SW 1271 (cell line): ENCODE measurements around the gene ABLIM2.
"Not testable (repeated sequence)": the region's sequence is repeated elsewhere in the genome, so short reads cannot be mapped to it uniquely, and the experiment has no call there.

Experiments used
- DNase-seq, 2 experiments: peaks; one replicate each; lab custom pipeline; 2025; lab: John Stamatoyannopoulos, UW

The ABLIM2 gene

DNA sequence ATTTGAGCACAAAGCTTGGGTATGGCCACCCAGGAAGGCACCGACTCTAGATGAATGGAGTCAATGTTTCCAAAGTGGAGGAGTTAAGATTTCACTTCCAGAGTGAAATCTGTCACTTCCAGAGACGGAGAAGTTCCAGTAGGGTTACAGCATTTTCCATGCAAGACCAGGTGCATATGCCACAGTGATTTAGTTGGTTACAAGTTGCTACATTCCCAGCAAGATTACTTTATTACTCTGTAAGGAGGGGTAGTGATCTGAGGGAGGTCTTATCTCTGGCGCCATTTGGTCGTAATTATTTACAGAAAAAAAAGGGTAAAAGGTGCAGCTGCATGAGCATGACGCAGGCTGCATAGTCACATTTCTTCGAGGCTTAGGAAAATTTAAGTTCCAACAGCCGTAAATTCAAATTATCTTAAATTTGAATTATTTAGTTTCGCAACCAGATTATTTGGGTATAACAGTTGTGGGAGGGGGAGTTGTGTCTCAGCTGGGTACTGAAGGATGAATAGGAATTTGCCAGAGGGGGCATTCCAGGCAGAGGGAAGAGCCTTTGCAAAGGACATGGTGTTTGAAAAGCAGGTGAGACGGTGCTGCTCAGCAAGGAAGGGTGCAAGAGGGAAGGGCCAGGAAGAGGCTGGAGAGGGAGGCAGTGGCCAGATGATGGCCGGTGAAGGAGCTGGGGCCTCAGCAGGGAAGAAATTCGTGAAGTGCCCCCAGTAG, 201.5 kb downstream of the ABLIM2 start:
- DNase-seq: no peak

DNA sequence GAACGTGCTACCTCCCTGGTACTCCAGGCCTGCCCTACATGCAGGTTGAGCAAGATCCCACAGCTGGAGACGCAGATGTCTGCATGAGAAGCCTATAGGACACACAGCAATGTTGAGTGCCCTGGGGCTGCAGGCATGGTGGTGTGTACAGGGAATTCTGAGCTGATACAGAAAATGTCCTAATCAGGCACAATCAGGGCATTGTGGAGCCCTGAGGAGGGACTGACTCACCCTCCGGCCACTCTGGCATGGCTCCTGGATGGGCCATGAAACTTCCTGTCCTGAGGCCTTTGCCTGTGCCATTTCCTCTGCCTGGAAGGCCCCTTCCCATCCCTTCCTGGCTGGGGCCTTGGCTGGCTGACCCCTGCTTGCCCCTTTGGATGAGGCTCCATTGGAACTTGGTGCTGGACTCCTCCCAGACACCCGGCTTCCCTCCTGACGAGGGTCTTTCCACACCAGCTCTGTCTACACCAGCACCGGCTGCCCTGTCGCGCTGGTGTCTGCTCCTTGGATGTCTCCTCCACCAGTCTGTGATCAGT, 202.3 kb downstream of the ABLIM2 start:
- peak; percentile 22 to 66 for DNase-seq

DNA sequence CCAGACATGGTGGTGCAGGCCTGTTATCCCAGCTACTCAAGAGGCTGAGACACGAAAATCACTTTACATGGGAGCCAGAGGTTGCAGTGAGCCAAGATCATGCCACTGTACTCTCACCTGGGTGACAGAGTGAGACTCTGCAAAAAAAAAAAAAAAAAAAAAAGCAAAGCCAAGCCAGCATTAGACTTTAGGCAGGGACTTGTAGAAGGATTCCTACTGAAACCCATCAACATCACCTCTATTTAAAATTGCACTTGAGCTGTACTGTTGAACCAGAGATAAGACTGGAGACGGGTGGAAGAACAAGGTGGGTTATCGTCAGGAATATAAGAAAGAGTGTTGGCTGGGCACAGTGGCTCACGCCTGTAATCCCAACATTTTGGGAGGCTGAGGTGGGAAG, 203.2 kb downstream of the ABLIM2 start:
- DNase-seq: no peak

DNA sequence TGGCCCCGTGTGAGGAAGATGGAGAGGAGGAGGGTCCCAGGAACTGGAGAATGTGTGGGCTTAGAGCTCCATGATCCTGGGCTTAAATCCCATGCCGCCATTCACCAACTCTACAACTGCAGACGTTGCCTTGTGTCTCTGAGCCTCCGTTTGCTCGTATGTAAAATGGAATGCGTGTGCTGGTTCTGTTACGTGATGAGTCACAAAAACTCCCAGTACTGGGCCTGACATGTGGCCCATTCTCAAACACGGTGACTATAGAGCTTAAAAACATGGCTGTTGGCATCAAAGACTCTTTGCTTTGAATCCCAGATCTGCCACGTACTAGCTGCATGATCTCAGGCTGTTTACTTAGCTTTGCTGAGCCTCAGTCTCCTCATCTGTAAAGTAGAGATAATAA, 206.0 kb downstream of the ABLIM2 start:
- no peak for DNase-seq

DNA sequence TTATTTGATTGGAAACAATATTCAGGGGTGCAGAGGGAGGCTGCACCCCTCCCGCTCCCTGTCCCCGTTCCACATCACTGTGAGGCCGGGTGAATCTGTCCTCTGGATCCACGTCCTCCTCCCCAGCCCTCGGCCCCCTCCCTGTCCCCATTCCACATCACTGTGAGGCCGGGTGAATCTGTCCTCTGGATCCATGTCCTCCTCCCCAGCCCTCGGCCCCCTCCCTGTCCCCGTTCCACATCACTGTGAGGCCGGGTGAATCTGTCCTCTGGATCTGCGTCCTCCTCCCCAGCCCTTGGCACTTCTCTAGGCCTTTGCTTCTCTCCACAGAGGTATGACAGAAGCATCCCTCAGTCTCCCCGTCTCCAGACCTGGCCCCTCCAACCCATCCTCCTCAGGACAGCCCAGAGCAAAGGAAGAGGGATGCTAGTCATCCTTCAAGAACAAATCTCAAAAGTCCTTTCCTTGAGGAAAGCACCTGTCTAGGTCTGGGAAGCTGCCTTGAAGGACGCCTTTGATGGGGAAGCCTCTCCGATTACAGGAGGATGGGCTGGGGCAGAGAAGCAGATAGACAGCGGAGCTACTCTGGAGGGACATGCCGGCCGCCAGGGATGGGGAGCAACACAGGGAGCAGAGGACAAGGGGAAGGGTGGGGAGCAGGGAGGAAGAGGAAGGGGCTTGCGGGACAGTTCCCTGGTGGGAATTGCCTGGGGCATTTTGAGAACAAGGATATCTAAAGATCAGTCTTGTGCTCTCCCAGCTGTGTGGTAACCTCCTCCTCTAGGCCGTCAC, 208.1 kb downstream of the ABLIM2 start:
- no peak for DNase-seq

DNA sequence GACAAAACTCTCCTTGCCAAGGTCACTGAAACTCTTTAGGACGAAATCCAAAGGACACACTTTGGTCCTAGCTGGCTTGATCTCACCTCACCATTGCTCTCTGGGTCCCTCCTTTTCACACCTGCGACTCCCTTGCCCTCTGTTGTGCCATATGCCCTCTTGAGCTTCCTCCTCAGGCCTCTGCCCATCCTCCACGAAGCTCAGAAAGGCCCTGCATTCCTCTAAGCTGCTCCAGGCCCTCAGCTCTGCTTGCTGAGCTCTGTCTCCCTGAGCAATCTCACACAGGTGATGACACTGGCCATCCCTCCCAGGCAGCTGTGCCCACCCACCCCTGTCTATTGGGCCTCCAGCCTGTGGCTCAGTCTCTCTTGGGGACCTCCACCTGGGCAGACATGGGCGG, 208.9 kb downstream of the ABLIM2 start:
- no peak for DNase-seq

DNA sequence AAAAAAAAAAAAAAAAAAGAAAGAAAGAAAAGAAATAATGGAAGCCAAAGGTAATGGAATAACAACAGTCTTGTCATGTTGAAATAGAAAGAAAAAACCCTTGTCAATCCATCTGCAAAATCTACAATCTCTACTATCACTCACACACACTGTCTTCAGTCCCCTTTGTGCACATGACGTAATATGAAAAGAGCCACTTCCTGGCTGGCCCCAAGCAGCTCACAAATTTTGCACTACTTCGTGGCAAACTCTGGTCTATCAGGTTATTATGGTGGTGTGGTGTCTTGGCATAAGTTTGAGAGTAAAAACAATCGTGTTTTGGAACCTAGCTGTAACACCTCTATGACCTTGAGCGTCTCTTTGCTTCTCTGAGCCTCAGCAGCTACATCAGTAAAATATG, 210.7 kb downstream of the ABLIM2 start:
- DNase-seq: no peak

DNA sequence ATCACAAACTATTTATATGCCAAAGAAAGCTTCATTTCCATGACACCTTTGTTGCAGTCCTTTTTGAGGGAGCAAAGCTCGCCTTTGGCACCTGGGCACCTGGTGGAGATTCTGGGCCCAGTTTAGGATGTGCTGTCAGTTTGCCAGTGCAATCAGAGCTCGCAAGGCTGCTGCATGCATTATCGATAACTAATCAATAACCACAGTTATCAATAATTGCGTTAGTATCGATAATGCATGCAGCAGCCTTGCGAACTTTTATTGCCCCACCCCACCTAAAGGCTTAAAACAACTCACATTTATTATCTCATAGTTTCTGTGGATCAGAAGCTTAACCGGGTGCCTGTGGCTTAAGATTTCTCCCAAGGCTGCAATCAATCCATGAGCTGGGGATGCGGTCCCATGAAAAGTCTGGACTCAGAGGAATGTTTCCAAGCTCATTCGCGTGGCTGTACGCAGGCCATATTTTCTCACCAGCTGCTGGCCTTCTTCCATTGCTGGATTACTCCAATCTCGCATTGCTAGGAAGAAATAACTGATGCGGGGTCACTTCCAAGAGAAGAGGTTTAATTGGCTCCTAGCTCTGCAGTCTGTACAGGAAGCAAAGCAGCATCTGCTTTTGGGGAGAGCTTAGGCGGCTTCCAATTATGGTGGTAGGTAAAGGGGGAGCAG, 212.8 kb downstream of the ABLIM2 start:
- no peak for DNase-seq

DNA sequence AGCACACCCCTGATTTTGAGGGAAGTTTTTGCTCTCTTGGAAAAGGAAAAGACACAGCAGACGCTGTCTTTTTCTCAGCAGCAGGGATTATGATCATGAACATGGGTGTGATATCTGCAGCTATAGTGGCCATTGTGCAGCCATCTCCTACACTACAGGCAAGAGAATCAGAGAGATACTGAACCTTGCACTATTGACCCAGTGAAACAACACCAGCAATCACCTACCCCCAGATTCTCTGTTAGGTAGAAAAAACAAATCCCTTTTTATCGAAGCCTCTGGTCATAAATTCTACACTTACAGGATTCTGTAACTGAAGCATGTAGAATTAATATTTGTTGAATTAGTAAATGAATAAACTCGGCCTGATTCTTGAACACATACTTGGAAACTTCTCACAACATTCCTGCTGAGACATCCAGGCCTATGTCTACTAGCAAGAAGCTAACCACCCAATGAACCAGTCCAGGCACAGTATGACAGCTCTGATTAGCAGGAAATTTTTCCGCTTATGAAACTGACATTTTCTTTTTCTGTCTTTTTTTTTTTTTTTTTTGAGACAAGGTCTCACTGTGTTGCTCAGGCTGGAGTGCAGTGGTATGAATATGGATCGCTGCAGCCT, 213.9 kb downstream of the ABLIM2 start:
- no peak for DNase-seq

DNA sequence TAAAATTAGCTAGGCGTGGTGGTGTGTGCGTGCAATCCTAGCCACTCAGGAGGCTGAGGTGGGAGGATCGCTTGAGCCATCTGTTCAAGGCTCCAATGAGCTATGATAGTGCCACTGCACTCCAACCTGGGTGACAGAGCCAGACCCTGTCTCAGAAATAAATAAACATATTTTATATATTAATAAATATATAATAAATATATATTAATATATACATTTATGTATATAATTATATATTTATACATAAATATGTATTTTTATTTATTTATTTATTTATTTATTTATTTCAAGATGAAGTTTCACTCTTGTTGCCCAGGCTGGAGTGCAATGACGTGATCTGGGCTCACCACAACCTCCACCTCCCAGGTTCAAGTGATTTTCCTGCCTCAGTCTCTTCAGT, 214.9 kb downstream of the ABLIM2 start:
- not testable (repeated sequence) for DNase-seq

DNA sequence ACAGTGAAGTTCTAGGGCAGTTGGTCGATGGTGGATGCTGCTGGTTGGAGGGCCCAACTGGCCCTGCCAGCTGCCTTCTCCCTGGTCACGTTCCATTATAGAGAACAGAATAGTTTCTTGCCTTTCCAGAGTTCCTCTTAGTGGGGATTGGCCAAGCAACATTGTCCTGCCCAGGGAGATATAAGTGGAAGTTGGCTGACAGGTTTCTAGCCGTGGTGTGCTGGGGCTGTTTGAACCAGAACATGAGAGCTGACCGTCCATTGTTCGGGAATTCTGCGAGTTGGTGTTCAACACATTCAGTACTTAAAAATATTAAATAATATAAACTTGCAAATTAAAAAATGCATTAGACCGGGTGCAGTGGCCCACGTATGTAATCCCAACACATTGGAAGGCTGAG, 215.4 kb downstream of the ABLIM2 start:
- DNase-seq: no peak

DNA sequence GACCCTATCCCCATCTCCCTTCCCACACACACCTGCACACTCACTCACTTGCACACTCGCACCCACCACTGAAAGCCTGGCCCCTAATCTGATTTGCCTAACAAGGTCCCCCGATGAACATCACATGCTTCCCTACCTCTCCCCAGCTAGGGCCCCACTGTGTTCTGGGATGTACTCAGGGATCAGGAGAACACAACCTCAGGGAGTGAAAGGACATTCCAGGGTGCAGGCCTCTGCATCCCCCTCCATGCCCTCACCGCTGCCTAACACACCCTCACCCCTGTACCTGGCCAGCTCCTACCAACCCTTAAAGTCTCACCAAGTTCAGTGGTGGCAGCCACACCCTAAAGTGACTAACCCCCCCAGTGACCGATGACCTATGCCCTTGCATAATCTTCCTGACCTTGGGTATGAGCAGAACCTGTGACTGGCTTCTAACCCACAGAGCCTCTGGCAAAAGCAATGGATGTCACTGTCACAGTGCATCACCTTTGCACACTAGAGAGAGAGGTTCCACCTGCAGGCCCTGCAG, 216.6 kb downstream of the ABLIM2 start:
- DNase-seq: no peak

DNA sequence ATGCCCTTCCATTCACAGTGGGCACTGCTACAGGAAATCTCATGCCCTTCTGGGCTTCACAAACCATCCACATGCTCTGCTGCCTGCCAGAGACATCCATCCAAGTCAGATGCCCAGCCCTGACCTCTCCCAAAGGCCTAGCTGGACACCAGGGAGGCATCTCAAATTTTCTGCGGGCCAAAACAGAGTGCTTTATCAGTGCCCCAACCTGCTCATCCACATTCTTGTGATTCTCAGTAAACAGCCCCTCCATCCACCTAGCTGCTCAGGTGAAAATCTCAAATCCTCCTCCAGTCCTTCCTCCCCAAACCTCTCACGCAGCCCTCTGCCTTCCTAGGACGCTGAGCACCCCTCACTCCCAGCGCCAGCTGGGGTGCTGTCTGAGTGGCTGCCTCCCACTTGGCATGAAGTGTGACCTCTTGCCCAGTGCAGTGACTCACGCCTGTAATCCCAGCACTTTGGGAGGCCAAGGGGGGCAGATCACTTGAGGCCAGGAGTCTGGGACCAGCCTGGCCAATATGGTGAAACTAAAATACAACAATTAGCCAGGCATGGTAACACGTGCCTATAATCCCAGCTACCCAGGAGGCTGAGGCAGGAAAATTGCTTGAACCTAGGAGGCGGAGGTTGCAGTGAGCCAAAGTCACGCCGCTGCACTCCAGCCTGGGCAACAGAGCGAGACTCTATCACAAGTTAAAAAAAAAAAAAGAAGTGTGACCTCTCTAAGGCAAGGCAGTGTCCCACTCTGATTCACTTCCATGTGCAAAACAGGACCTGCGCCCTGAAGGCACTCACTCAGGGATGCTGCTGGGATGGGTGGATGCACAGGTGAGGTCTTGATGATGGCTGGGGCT, 217.3 kb downstream of the ABLIM2 start:
- DNase-seq: no peak

DNA sequence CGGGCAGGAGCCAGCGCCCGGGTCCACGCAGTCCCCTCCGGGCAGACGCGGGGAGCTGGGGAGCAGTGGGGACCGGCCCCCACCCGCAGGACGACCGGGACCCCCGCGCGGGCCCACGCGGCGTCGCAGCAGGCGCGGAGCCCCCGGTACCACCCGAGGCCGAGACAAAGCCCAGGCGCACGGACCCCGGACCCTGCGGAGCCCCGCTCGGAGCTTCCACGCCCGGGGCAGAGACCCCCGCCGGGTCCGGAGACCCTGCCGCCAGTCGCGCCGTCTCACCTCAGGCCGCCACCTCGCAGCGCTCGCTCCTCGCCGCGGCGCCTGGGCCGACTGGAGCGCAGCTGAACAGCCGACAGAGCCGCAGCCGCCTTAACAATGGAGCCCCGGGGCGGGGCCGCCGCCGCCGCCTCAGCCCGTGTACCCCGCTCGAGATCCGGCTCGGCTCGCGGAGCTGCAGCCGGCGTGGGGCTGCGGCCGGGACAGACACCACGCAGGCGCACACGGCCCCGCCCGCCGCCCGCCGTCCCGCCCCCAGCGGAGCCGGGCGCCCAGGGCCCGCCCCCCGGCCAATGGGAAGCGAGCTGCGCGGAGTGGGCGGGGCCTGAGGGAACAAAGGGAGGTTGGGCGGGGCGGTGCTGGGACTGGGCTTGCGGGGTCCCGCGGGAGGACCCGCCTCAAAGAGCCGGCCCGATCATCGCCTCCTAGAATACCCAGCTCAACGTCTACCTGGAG, 219.1 kb downstream of the ABLIM2 start, which contains the start of gene AFAP1:
AFAP1 (minus strand) TSS at position 485 of the 732 bp plus-strand sequence. CDS start 67,783 bp downstream, outside the sequence.
- DNase-seq: peak; percentile 29 to 68

DNA sequence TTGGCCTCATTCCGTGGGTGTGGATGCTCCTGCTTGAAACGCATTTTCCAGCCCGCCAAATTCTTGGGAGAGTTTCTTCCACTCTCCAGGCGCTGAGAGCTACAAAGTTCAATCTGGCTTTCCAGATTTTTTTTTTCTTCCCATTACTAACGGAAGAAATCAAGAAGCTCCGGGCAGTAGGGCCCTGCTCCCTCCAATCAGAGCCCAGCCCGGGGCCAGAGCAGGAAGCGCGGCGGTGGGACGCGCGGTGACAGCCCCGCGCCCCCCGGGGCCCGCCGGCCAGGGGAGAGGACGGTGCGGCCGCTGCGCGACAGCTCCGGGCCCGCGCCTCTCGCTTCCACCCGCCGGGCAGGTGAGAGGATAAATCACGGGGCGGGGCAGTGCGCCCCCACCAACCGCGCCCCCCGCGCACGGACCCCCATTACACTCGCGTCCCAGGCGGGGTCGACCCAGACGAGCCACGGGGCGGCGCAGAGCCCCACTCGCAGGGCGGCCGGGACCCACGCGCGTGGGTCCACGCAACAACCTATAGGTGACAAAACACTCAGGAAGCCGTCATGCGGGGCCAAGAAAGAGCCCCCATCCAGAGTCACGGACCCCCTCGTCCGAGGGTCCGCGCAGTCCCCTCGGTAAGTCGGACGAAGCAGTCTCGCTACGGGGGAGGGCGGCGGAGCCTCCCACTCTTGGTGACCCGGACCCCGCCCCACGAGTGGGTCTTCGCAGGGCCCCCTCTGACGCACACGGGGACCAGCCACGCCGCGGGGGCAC, 219.8 kb downstream of the ABLIM2 start:
- DNase-seq: no peak

DNA sequence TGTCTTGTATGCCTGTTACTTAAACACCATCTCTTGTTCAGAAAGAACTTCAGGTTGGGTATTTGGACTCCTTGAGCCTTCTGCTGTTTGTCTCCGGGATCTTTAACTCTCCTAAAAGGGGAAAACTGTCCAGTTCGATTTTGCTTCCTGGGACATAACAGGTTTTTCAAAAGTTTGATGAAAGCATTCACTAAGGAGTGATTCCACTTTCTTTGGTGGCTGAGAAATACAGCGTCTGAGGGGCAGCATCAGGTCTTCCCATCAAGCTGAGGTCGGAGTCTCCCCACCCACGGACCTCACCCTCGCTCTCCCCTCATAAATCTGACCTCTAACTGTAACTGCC, 220.4 kb downstream of the ABLIM2 start:
- DNase-seq: no peak

DNA sequence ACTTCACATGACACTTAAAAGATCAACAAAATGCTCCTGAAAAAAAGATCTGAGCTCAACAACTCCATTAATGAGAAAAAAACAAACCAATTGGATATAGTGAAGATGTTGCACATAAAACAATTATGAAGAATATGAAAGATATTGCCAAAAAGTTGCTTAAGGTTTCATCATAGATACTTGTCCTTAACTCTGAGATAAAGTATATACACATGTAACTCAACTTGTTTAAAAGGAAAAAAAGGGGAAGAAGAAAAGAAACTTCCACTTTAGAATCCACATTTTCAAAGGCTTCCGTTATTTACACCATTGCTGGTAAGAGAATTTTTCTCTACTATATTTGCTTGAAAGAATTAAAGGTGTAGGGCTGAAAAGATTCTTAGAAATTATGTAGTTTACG, 221.6 kb downstream of the ABLIM2 start:
- DNase-seq: no peak

DNA sequence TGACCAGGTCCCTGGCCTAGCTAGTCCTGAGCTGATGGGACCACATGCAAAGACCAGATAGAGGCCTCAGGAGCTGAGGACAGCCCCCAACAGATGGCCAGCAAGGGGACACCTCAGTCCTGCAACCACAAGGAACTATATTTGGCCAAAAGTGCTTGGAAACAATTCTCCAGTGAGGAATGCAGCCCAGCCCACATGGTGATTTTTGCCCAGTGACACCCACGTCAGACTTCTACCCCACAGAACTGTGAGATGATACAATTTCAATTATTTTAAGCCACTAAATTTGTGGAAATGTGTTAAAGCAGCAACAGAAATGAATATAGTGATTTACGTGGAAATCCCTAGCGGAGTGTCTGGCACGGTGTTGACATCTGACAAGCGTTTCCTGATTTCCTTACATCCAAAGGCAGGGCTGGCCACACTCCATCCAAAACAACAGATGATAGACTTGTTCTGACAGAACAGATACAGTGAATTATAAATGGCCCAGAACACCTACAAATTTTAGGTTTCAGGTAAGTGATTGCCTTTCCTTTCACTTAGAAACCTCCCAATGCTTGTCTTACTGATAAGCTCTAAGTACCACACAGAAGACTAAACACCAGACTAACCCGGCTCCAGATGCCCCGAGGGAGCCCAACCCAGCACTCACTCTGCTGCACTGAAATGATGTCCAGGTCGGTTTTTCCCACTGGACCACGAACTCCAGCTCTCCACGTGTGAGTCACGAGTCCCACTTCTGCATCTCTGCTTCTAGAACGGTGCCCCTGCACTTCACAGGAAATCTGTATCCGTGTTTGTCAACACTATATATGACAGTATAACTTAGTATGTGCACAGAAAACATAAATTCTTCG, 224.7 kb downstream of the ABLIM2 start:
- no peak for DNase-seq

DNA sequence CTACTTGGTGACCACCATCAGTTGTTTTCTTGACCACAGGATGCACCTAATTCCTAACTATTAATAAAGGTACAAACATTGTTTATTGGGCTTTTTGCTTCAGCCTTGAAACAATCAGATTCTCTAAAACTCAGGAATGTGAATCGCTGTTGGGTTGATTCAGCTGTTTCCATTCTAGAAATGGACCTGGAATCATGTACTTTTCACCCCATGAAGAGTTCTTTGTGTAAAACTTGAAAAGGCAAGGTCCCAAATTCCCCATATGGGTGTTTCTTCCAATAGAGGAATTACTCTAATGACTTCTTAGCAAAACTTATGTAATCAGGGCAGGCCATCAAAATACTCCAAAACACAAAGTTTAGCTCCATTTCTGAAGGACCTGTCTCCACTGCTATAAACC, 226.3 kb downstream of the ABLIM2 start:
- no peak for DNase-seq
